K562 (cell line): ENCODE data around the gene LRRC8C. TPM values are rescaled to one million over a fixed set of nuclear protein-coding genes. Genes with fewer than 3 reads are reported as not detected.

Experiments used
- ATAC-seq: fragments of 200-7000 bp; cut with Tn5 transposase; 3 replicates; pipeline ENCODE4 v1.9.1; 2020; ENCODE audit warnings: moderate library complexity
- BruUV-seq: library from RNA; stranded (reverse); fragments of 400-500 nt; replicated peaks from 2 replicates; lab custom pipeline; 2021; lab: Mats Ljungman, UMichigan
- CTCF ChIA-PET: fragments of 300-600 bp; formaldehyde crosslinking; extraction: SDS; loops from one replicate; lab custom pipeline; 2021; ENCODE audit warnings: low intra/inter-chr PET ratio; lab: Yijun Ruan, JAX
- POLR2A ChIA-PET: fragments of 300-600, 350-650 bp; sonication (Branson Sonifier 250); formaldehyde crosslinking; extraction: SDS; loops from one replicate; lab custom pipeline; 2021; ENCODE audit warnings: antibody characterized with exemption, inconsistent platforms; lab: Yijun Ruan, JAX
- DNase-seq, 4 experiments: peaks; one replicate each; pipeline versions ENCODE4 v3.0.0 to v3.0.0-alpha.2; 2011 to 2018; ENCODE audit warnings: low spot score in 3 of 4, mixed read lengths in 3 of 4; ENCODE audit errors: extremely low read depth in 1 of 4
- FAIRE-seq: peaks from 2 replicates; lab custom pipeline; 2011; peaks lifted over from hg19 to GRCh38; lab: Jason Lieb, UNC
- H2AFZ ChIP-seq: 2 replicates; pipeline ENCODE4 v1.6.0; 2011; ENCODE audit warnings: low read depth, low read length, control low read depth, inconsistent platforms
- H3K27ac ChIP-seq: fragments of 200-600 bp; 3 replicates; pipeline ENCODE4 v1.8.0; 2011; ENCODE audit warnings: low read depth, mild to moderate bottlenecking, control low read depth, inconsistent platforms, low read length, moderate library complexity, mixed read lengths; ENCODE audit errors: extremely low read depth
- H3K27me3 ChIP-seq, 2 experiments: fragments of 300-600 bp in 1 of 2; 2 replicates in 1 of 2; 3 replicates in 1 of 2; pipeline versions ENCODE4 v1.6.0 to v1.8.0; 2011; ENCODE audit warnings: inconsistent platforms in 2 of 2, low read length in 2 of 2, mild to moderate bottlenecking in 1 of 2, mixed read lengths in 1 of 2, moderate library complexity in 1 of 2; ENCODE audit not compliant: control insufficient read depth in 2 of 2, insufficient read depth in 2 of 2
- H3K36me3 ChIP-seq: fragments of 300-600 bp; 3 replicates; pipeline ENCODE4 v1.8.0; 2011; ENCODE audit warnings: mild to moderate bottlenecking, low read length, inconsistent platforms; ENCODE audit not compliant: control insufficient read depth, insufficient read depth
- H3K4me1 ChIP-seq, 2 experiments: fragments of 200-600 bp in 1 of 2; replicated peaks in 1 of 2; 2 replicates in 1 of 2; 3 replicates in 1 of 2; pipeline versions ENCODE4 v1.5.1 to v1.8.0; 2011; ENCODE audit warnings: inconsistent platforms in 2 of 2, low read length in 2 of 2, mild to moderate bottlenecking in 1 of 2, mixed read lengths in 1 of 2, moderate library complexity in 1 of 2; ENCODE audit not compliant: control insufficient read depth in 2 of 2, insufficient read depth in 2 of 2
- H3K4me2 ChIP-seq: 2 replicates; pipeline ENCODE4 v1.6.1; 2011; ENCODE audit warnings: low read length, control low read depth, inconsistent platforms, mixed read lengths; ENCODE audit not compliant: insufficient read depth
- H3K4me3 ChIP-seq: fragments of 200-600 bp; sonication (generic), shearing (Covaris generic); 2 replicates; pipeline ENCODE4 v1.5.1; 2016; ENCODE audit warnings: control low read depth, inconsistent platforms
- H3K79me2 ChIP-seq: fragments of 200-600 bp; 3 replicates; pipeline ENCODE4 v1.8.0; 2011; ENCODE audit warnings: low read length, inconsistent platforms; ENCODE audit not compliant: control insufficient read depth, insufficient read depth
- H3K9ac ChIP-seq, 2 experiments: 2 replicates each; pipeline versions ENCODE4 v1.6.0 to v1.6.1; 2011; ENCODE audit warnings: low read depth in 2 of 2, low read length in 2 of 2, control low read depth in 1 of 2, inconsistent platforms in 1 of 2, mild to moderate bottlenecking in 1 of 2, mixed read lengths in 1 of 2; ENCODE audit not compliant: insufficient read depth in 1 of 2
- H3K9me1 ChIP-seq: one replicate; pipeline ENCODE4 v1.6.0; 2011; ENCODE audit warnings: inconsistent platforms, mild to moderate bottlenecking, low read length, moderate library complexity; ENCODE audit not compliant: control insufficient read depth, insufficient read depth
- H3K9me3 ChIP-seq: replicated peaks from 2 replicates; pipeline ENCODE4 v1.5.1; 2011; ENCODE audit warnings: low read depth, low read length, inconsistent platforms; ENCODE audit not compliant: control insufficient read depth, insufficient read depth
- H4K20me1 ChIP-seq: replicated peaks from 2 replicates; pipeline ENCODE4 v1.6.1; 2011; ENCODE audit warnings: low read length, inconsistent platforms, mixed read lengths; ENCODE audit not compliant: control insufficient read depth, insufficient read depth
- GTF2F1 ChIP-seq: IDR thresholded peaks from 2 replicates; pipeline ENCODE4 v1.6.1; 2011; ENCODE audit warnings: low read depth, low read length, improper control_type of control experiment
- ZNF232 ChIP-seq: sonication (generic); formaldehyde crosslinking; IDR thresholded peaks from 2 replicates; pipeline ENCODE4 v1.8.0; 2022; ENCODE audit warnings: mild to moderate bottlenecking, missing genetic modification reagents
- WGBS: fragments of 100-300 bp; shearing (Covaris generic); methylation state at CpG from one replicate; pipeline ENCODE4 v1.1.6; 2016; ENCODE audit warnings: low coverage, mixed read lengths; ENCODE audit not compliant: insufficient coverage; ENCODE audit errors: missing lambda C conversion rate; 5-methylcytosine and 5-hydroxymethylcytosine counted together
- in situ Hi-C: fragments of 300-500 bp; cut with MboI; formaldehyde crosslinking; loops from 4 replicates; pipeline ENCODE4 v1.15.0; 2018; ENCODE audit warnings: inconsistent platforms, mixed read lengths
- intact Hi-C: fragments of 100-400 bp; cut with micrococcal nuclease; formaldehyde crosslinking; loops from 2 replicates; pipeline ENCODE4 v1.14.2; 2022
- polyA plus RNA-seq, 8 experiments: library from polyadenylated mRNA; depleted of rRNA in 4 of 8; stranded (reverse) in 5 of 8; unstranded in 3 of 8; fragments of >200 nt; fragmentation: Nextera tagmentation in 2 of 8; fragmentation: Illumina TruSeq in 1 of 8; extraction: Ambion mirVana in 2 of 8; extraction: Trizol in 1 of 8; gene quantifications; 2 replicates each; pipeline versions ENCODE4 v1.2.1 to v1.2.3, GENCODE V29; 2011 to 2014; ENCODE audit warnings: inconsistent platforms in 1 of 8, missing spikeins in 1 of 8
- total RNA-seq, 7 experiments: library from RNA; depleted of rRNA in 6 of 7; stranded (reverse); fragments of >200 nt in 6 of 7; fragmentation: Illumina TruSeq in 2 of 7; extraction: Trizol in 2 of 7; gene quantifications; 2 replicates each; pipeline versions ENCODE4 v1.2.1 to v1.2.3, GENCODE V29; 2011 to 2021; ENCODE audit warnings: low replicate concordance in 1 of 7
- TF ChIP-seq, protein P1 (sequence below), 2 experiments: fragments of 450-650 bp; conservative IDR thresholded peaks; 2 replicates each; pipeline ENCODE4 v1.6.1; 2017; ENCODE audit warnings: mild to moderate bottlenecking in 2 of 2, moderate library complexity in 2 of 2
- TF ChIP-seq, protein P2 (sequence below): fragments of 450-650 bp; conservative IDR thresholded peaks from 2 replicates; pipeline ENCODE4 v1.6.1; 2016; ENCODE audit warnings: missing genetic modification characterization, low read depth, mild to moderate bottlenecking, missing compliant biosample characterization, moderate library complexity

Gene LRRC8C
- total and polyA plus RNA-seq, 9 of the 15 experiments (the other 6 are each of a cell fraction or from before 2014, with no cell fraction given) = 1.00 to 12.5 (median 4.5) TPM

DNA sequence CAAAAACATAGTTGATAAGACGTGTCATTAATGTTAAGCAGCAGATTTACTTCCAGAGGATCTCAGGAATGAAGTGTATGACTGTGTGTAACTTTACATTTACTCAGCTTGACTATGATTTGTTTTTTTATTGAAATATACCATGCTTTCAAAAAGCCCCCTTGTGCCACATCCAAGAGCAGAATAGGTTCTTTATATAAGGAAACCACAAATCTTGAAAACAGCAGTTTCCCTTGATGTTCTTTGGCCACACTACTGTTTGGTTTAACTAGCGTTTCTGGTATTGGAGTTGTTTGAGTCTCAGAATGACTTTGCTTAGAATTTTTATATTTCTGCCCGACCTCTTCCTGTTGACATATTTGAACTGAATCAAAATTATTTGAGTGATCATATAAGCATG is 25.0 kb downstream of the LRRC8C start:
- Histone ChIP-seq H4K20me1 (no peaks in the 10 kb centered on the region), H3K4me3 (no peak overlapping the region), H3K79me2 (no peaks in the 10 kb centered on the region; the same call in 2 of the 3 replicates), H3K9me3 (no peaks in the 10 kb centered on the region), H3K9me1 (no peaks in the 10 kb centered on the region), H3K9ac (no peak overlapping the region), H3K27me3 (no peaks in the 10 kb centered on the region), H3K36me3 (no peaks in the 10 kb centered on the region), H3K27ac (no peak overlapping the region), H2AFZ (no peak overlapping the region), H3K4me2 (no peak overlapping the region), H3K4me1 (no peaks in the 10 kb centered on the region)
- BruUV-seq = no TSS peak
- WGBS = 51% methylated on average over 3 of the region's 3 CpGs
- in situ Hi-C loops = no loop called here
- intact Hi-C loops = no loop called here
- CTCF ChIA-PET = no interaction called here
- POLR2A ChIA-PET = no interaction called here
- DNase-seq (no peak), FAIRE-seq (peak; percentile 11), ATAC-seq (no peak)
- TF ChIP-seq ZNF232 (CRISPR knock-in tag) = no peak
- TF ChIP-seq, protein P1, sequence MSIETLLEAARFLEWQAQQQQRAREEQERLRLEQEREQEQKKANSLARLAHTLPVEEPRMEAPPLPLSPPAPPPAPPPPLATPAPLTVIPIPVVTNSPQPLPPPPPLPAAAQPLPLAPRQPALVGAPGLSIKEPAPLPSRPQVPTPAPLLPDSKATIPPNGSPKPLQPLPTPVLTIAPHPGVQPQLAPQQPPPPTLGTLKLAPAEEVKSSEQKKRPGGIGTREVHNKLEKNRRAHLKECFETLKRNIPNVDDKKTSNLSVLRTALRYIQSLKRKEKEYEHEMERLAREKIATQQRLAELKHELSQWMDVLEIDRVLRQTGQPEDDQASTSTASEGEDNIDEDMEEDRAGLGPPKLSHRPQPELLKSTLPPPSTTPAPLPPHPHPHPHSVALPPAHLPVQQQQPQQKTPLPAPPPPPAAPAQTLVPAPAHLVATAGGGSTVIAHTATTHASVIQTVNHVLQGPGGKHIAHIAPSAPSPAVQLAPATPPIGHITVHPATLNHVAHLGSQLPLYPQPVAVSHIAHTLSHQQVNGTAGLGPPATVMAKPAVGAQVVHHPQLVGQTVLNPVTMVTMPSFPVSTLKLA (conservative IDR thresholded peaks at IDR 0.05) = no peak
- no peak for TF ChIP-seq GTF2F1
- TF ChIP-seq, protein P2, sequence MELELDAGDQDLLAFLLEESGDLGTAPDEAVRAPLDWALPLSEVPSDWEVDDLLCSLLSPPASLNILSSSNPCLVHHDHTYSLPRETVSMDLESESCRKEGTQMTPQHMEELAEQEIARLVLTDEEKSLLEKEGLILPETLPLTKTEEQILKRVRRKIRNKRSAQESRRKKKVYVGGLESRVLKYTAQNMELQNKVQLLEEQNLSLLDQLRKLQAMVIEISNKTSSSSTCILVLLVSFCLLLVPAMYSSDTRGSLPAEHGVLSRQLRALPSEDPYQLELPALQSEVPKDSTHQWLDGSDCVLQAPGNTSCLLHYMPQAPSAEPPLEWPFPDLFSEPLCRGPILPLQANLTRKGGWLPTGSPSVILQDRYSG (tag) = no peak
